Psoas muscle (tissue), 8 donors: ENCODE measurements around the gene SLC17A8. TPM values are rescaled to one million over a fixed set of nuclear protein-coding genes. Genes with fewer than 3 reads are reported as not detected.

Experiments used
- ATAC-seq, 4 donors: fragments of 200-7000 bp; cut with Tn5 transposase; one replicate each; pipeline ENCODE4 v1.9.1; 2020; ENCODE audit warnings: moderate library complexity in 3 of 4, mild to moderate bottlenecking in 2 of 4
- DNase-seq, 2 donors: peaks; one replicate each; pipeline ENCODE4 v3.0.0-alpha.2; 2020
- H3K27ac ChIP-seq: fragments of 200-600 bp; one replicate; pipeline ENCODE4 v1.8.0; 2022
- H3K27me3 ChIP-seq, 3 donors: fragments of 200-600 bp in 1 of 3; one replicate each; pipeline versions ENCODE4 v1.6.1 to v1.8.0; 2013 to 2022; ENCODE audit warnings: low read length in 2 of 3, mild to moderate bottlenecking in 2 of 3, moderate library complexity in 1 of 3; ENCODE audit not compliant: insufficient read depth in 3 of 3
- H3K36me3 ChIP-seq, 2 donors: fragments of 200-600 bp in 1 of 2; one replicate each; pipeline versions ENCODE4 v1.6.1 to v1.8.0; 2013 to 2022; ENCODE audit warnings: low read depth in 1 of 2, mild to moderate bottlenecking in 1 of 2, moderate library complexity in 1 of 2; ENCODE audit not compliant: insufficient read depth in 1 of 2
- H3K4me1 ChIP-seq: fragments of 200-600 bp; one replicate; pipeline ENCODE4 v1.8.0; 2022
- H3K4me3 ChIP-seq: fragments of 200-600 bp; one replicate; pipeline ENCODE4 v1.8.0; 2022; ENCODE audit warnings: mild to moderate bottlenecking
- H3K9me3 ChIP-seq: fragments of 200-600 bp; one replicate; pipeline ENCODE4 v1.8.0; 2022
- CTCF ChIP-seq: fragments of 200-600 bp; IDR thresholded peaks from one replicate; pipeline ENCODE4 v1.8.0; 2022; ENCODE audit warnings: antibody characterized with exemption
- WGBS, 3 donors: extraction: QIAGEN DNeasy Blood & Tissue Kit; methylation state at CpG; one replicate each; pipeline versions ENCODE4 v1.1.6 to v1.1.7; 2013; 5-methylcytosine and 5-hydroxymethylcytosine counted together
- intact Hi-C, 2 donors: fragments of 100-400 bp; cut with DNase I; formaldehyde crosslinking; loops; one replicate each; pipeline versions ENCODE4 v1.11.0 to v1.14.2; 2022
- polyA plus RNA-seq, 3 donors: library from polyadenylated mRNA; stranded (reverse); fragments of 200-250 nt; gene quantifications; one replicate each; pipeline ENCODE4 v1.2.3, GENCODE V29; 2013
- total RNA-seq, 4 donors: library from RNA; stranded (reverse); fragmentation: NEBNext Ultra II Directional in 2 of 4; extraction: Animal tissue kit (Norgen Biotek cat#: 25700) in 2 of 4; gene quantifications; one replicate each; pipeline versions ENCODE4 v1.2.1 to v1.2.4, GENCODE V29; 2021 to 2023
- donor health status: healthy with polysubstance abuse.
- donor health status: DM: no; HTN: no; CAD: no; lungs with moderate emphysema.
- donor health status: Bipolar disorder and iron deficiency.
- donor health status: healthy.
- donor health status: DM: yes; HTN: yes; CAD: no.
- donor health status: DM: no; HTN: no; CAD: no.
- donor health status: DM: no; HTN: no; CAD: no.
- donor health status: DM: yes; HTN: yes; CAD: no.

SLC17A8 gene
- total and polyA plus RNA-seq, 7 donors, result 0.08 TPM; not detected in 6

- no peaks in the 10 kb centered on the region for H3K4me1 ChIP-seq
- TF ChIP-seq CTCF, result no peak
- H3K4me3 ChIP-seq, result no peak overlapping the region
- no peak for ATAC-seq
- no peak for DNase-seq
- no peaks in the 10 kb centered on the region for H3K27me3 ChIP-seq
- H3K36me3 ChIP-seq, result no peaks in the 10 kb centered on the region
- H3K27ac ChIP-seq, result no peak overlapping the region
- intact Hi-C loops, result no loop called here
- H3K9me3 ChIP-seq, result no peaks in the 10 kb centered on the region
Measured at GRCh38 chr12:100401660-100402059, 44.8 kb downstream of the SLC17A8 start.

- H3K27ac ChIP-seq, result no peak overlapping the region
- no peaks in the 10 kb centered on the region for H3K4me1 ChIP-seq
- TF ChIP-seq CTCF, result no peak
- H3K27me3 ChIP-seq, result no peaks in the 10 kb centered on the region
- H3K4me3 ChIP-seq, result no peak overlapping the region
- DNase-seq (no peak), ATAC-seq (no peak)
- no peaks in the 10 kb centered on the region for H3K9me3 ChIP-seq
- 30 to 43% (median 38%) methylated on average over 2 of the region's 2 CpGs for WGBS, 3 donors
- H3K36me3 ChIP-seq, result no peaks in the 10 kb centered on the region
- intact Hi-C loops, result no loop called here
Measured at GRCh38 chr12:100402763-100403162, 45.9 kb downstream of the SLC17A8 start.

- no peak for DNase-seq
- intact Hi-C loops, result no loop called here
- Histone ChIP-seq H3K27ac (no peak overlapping the region), H3K4me3 (no peak overlapping the region), H3K4me1 (no peaks in the 10 kb centered on the region), H3K9me3 (no peaks in the 10 kb centered on the region), H3K27me3 (no peaks in the 10 kb centered on the region), H3K36me3 (no peaks in the 10 kb centered on the region)
- no peak for ATAC-seq
- no peak for TF ChIP-seq CTCF
- 84 to 95% (median 92%) methylated on average over 2 of the region's 2 CpGs for WGBS, 3 donors
Measured at GRCh38 chr12:100403446-100403845, 46.6 kb downstream of the SLC17A8 start.

- TF ChIP-seq CTCF, result peak; percentile 11
- ATAC-seq, result no peak
- Histone ChIP-seq H3K4me3 (no peak overlapping the region), H3K4me1 (no peaks in the 10 kb centered on the region), H3K9me3 (no peaks in the 10 kb centered on the region), H3K27me3 (no peaks in the 10 kb centered on the region), H3K36me3 (no peaks in the 10 kb centered on the region), H3K27ac (no peak overlapping the region)
- 38 to 52% (median 46%) methylated on average over 10 of the region's 10 CpGs for WGBS, 3 donors
- intact Hi-C loops, result no loop called here
- no peak for DNase-seq
Measured at GRCh38 chr12:100404769-100405407, 48.0 kb downstream of the SLC17A8 start.

- TF ChIP-seq CTCF, result no peak
- Histone ChIP-seq H3K4me1 (no peaks in the 10 kb centered on the region), H3K36me3 (no peaks in the 10 kb centered on the region), H3K4me3 (no peak overlapping the region), H3K27me3 (no peaks in the 10 kb centered on the region), H3K9me3 (no peaks in the 10 kb centered on the region), H3K27ac (no peak overlapping the region)
- intact Hi-C loops, result no loop called here
- ATAC-seq, result no peak
- WGBS, 3 donors, result 84 to 87% (median 86%) methylated on average over 6 of the region's 6 CpGs
- no peak for DNase-seq
Measured at GRCh38 chr12:100413001-100413400, 56.1 kb downstream of the SLC17A8 start.
